Progenitor cell of endocrine pancreas (in vitro differentiated cells): Measurements from ENCODE around the gene MRC2. TPM values are rescaled to one million over a fixed set of nuclear protein-coding genes. Genes with fewer than 3 reads are reported as not detected.
A peak's percentile ranks its signal among the peaks of the same experiment; 100 is the strongest.

Source experiments
- DNase-seq: peaks from one replicate; pipeline ENCODE4 v3.0.0; 2021; ENCODE audit warnings: low spot score; ENCODE audit not compliant: unreplicated experiment
- H3K27ac Mint-ChIP-seq: 2 replicates; pipeline ENCODE4 v1.8.0; 2021; ENCODE audit warnings: mild to moderate bottlenecking, moderate library complexity, mixed read lengths
- H3K27me3 Mint-ChIP-seq: 2 replicates; pipeline ENCODE4 v1.8.0; 2021; ENCODE audit warnings: mixed read lengths
- H3K36me3 Mint-ChIP-seq: 2 replicates; pipeline ENCODE4 v1.8.0; 2022; ENCODE audit warnings: mixed read lengths; ENCODE audit not compliant: insufficient read depth
- H3K4me1 Mint-ChIP-seq: 2 replicates; pipeline ENCODE4 v1.8.0; 2021; ENCODE audit warnings: low read depth, mixed read lengths
- H3K4me3 Mint-ChIP-seq: 2 replicates; pipeline ENCODE4 v1.8.0; 2021; ENCODE audit warnings: low read depth, mild to moderate bottlenecking, moderate library complexity, mixed read lengths
- H3K9me3 Mint-ChIP-seq: 2 replicates; pipeline ENCODE4 v1.8.0; 2021; ENCODE audit warnings: low read depth, mixed read lengths
- total RNA-seq: library from RNA; stranded (reverse); gene quantifications from 2 replicates; pipeline ENCODE4 v1.2.1, GENCODE V29; 2021
- TF ChIP-seq, protein P1 (sequence below): fragments of 200-600 bp; sonication (generic); IDR thresholded peaks from one replicate; pipeline ENCODE4 v1.5.0; 2021; ENCODE audit warnings: antibody characterized with exemption, mild to moderate bottlenecking; ENCODE audit not compliant: unreplicated experiment

Gene MRC2
- total RNA-seq, 1 donor from 2014 or later, result 4.9 TPM

DNA sequence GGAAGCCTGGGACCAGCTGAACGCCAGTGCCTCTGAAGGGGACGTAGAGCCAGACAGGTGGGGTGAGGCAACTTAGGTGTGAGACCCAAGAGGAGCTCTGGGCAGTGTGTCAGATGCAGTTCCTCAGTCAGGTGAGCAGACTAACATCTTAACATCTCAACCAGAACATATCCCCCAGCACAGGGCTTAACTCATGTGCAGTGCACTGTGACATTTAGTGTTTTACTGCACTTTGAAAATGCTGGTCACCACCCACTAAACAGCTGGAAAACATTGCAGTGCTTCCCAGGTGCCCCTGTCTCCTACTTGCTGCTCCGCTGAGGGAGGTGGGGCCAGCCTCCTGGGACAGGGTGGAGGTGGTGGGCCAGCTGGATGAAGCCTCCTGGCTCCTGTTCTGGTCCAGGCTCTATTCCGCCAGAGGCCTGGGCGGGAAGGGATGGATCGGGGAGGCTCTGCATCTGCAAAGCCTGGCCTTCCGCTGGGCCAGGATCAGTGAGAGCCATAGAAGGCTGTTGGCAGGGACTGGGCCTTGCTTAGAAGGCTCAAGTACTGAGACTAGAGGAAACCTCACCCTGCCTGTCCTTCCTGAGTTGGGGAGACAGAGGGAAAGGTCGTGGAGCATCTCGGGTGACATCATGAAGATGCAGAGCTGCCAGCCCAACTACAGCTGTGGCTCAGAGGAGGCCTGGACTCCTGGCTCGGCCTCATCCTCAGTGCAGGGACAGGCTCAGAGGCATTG is 7.9 kb upstream of the MRC2 start:
- TF ChIP-seq, protein P1, sequence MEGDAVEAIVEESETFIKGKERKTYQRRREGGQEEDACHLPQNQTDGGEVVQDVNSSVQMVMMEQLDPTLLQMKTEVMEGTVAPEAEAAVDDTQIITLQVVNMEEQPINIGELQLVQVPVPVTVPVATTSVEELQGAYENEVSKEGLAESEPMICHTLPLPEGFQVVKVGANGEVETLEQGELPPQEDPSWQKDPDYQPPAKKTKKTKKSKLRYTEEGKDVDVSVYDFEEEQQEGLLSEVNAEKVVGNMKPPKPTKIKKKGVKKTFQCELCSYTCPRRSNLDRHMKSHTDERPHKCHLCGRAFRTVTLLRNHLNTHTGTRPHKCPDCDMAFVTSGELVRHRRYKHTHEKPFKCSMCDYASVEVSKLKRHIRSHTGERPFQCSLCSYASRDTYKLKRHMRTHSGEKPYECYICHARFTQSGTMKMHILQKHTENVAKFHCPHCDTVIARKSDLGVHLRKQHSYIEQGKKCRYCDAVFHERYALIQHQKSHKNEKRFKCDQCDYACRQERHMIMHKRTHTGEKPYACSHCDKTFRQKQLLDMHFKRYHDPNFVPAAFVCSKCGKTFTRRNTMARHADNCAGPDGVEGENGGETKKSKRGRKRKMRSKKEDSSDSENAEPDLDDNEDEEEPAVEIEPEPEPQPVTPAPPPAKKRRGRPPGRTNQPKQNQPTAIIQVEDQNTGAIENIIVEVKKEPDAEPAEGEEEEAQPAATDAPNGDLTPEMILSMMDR, result no peak
- H3K27ac Mint-ChIP-seq, result no peak overlapping the region
- H3K4me3 Mint-ChIP-seq, result no peak overlapping the region
- peaks cover 3% of the 10 kb centered on the region for H3K27me3 Mint-ChIP-seq
- peaks cover 16% of the 10 kb centered on the region for H3K4me1 Mint-ChIP-seq
- no peak for DNase-seq
- H3K9me3 Mint-ChIP-seq, result no peaks in the 10 kb centered on the region
- peaks cover 11% of the 10 kb centered on the region for H3K36me3 Mint-ChIP-seq

DNA sequence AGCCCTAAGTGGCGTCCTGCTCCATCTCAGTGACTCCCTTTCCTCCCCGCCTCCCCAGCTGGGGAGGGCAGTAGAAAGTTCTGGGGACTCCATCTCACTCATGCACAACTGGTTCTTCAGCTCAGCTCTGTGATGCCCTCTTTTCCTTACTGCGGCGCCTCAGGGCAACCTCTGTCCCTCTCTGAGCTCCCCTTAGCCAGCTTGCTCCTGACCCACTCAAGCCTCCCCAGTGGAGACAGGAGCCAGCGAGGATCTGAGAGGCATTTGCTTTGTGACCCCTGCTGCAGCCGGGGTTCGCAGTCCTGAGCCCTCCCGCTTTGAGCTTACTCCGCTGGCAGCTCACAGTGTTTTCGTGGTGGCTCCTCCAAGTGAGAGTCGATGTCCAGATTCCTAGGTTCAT is 6.2 kb upstream of the MRC2 start:
- H3K27ac Mint-ChIP-seq, result no peak overlapping the region
- TF ChIP-seq, protein P1, result no peak

DNA sequence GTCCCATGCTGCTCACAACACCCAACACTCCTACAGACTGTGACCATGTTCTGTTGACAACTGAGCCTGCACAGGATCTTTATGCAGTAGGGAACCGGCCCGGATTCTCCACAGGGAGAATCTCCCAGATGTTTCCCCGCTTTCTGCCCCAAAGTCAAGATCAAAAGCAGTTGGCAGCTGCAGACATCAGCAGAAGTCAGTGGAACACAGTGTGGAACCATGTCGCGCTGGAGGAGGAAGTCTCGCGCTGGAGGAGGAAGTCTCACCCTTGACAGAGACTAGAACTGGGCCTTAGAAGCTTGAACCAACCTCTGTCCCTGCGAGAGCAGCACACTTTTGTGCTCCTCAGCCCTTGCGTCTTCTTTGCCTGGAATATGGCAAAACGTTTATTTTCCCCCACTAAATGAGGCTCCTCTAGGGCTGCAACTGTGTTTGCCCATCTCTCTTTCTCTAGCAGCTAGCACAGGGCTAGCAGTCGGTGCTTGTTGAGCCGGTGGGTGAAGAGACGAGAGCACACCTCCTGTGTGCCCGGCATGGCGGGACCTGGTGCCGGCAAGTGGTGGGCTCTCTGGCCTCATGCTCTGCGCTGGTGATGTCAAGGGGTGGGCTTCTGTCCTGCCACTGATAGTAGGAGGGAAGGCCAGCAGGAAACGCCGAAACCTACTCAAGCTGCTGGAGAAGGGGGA is 2.1 kb upstream of the MRC2 start:
- TF ChIP-seq, protein P1, result no peak
- Mint-ChIP-seq H3K9me3 (no peaks in the 10 kb centered on the region), H3K4me1 (peaks cover 5% of the 10 kb centered on the region), H3K27me3 (peaks cover 41% of the 10 kb centered on the region), H3K27ac (no peak overlapping the region), H3K36me3 (peaks cover 5% of the 10 kb centered on the region), H3K4me3 (no peak overlapping the region)
- DNase-seq, result no peak

More for the DNA sequence above, 6.2 kb upstream of the MRC2 start:
- DNase-seq, result no peak
- Mint-ChIP-seq H3K27me3 (peaks cover 17% of the 10 kb centered on the region), H3K4me1 (peaks cover 18% of the 10 kb centered on the region), H3K9me3 (no peaks in the 10 kb centered on the region), H3K36me3 (peaks cover 5% of the 10 kb centered on the region), H3K4me3 (no peak overlapping the region)

DNA sequence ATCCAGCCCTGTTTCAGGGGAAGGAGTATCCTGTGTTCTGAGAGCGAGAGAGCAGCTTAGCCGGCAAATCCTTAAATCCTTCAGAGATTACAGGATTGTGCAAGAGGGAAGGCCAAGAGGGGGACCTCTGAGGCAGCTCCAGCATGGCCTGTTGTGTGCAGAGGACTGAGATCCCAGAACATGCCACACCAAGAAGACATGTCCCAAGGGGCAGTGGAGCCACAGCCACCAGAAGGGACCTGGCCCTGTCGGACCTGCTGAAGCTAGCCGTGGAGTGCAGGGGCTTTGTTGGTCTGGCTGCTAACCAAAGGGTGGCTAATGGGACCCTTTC is 1.6 kb upstream of the MRC2 start:
- no peaks in the 10 kb centered on the region for H3K9me3 Mint-ChIP-seq
- no peak overlapping the region for H3K27ac Mint-ChIP-seq
- TF ChIP-seq, protein P1, result no peak

DNA sequence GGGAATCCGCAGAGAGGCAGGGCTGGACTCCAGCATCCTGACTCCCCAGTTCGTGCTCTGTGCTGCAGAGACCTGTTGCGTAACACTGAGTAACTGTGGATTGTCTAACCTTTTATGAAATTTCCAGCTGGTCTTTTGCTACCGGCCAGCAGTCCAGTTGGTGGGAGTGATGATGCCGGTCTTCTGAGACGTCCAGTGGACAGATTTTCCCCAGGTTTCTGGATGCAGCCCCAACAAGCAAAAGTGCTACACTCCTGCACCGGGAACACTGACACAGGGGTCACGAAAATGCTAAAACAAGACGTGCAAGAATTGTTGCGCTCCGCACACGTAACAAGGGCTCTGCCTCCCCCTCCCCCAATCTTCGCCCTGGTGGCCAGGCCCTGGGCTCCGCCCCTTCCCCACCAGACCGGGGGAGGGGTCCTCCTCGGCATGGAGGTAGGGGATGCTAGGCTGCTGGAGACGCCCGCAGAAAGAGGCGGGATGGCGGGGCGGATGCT is 701 bp upstream of the MRC2 start:
- peak overlapping the region; percentile 70 for H3K4me3 Mint-ChIP-seq
- TF ChIP-seq, protein P1, result no peak
- H3K36me3 Mint-ChIP-seq, result peaks cover 5% of the 10 kb centered on the region
- H3K27me3 Mint-ChIP-seq, result peaks cover 48% of the 10 kb centered on the region
- H3K27ac Mint-ChIP-seq, result no peak overlapping the region
- H3K9me3 Mint-ChIP-seq, result no peaks in the 10 kb centered on the region
- H3K4me1 Mint-ChIP-seq, result peaks cover 5% of the 10 kb centered on the region
- peak; percentile 39 for DNase-seq

More for the DNA sequence above, 1.6 kb upstream of the MRC2 start:
- H3K4me3 Mint-ChIP-seq, result no peak overlapping the region
- H3K27me3 Mint-ChIP-seq, result peaks cover 45% of the 10 kb centered on the region
- DNase-seq, result no peak
- peaks cover 5% of the 10 kb centered on the region for H3K4me1 Mint-ChIP-seq
- H3K36me3 Mint-ChIP-seq, result peaks cover 5% of the 10 kb centered on the region
